Activated naive CD8-positive, alpha-beta T cell treated with anti-CD3 and anti-CD28 coated beads, Interleukin-2, amount 50 U/mL, for 24 hours (primary cell): ENCODE measurements around the gene POLR3C.
"Not testable (repeated sequence)": the region's sequence is repeated elsewhere in the genome, so short reads cannot be mapped to it uniquely, and the experiment has no call there.

Experiments
- ATAC-seq: fragments of 150-1000 bp; cut with Tn5 transposase; one replicate; pipeline ENCODE4 v1.10.0; 2021
- DNase-seq: peaks from one replicate; pipeline ENCODE4 v3.0.0; 2021
- H3K27ac Mint-ChIP-seq: one replicate; pipeline ENCODE4 v1.8.0; 2021; ENCODE audit warnings: mild to moderate bottlenecking, mixed read lengths
- H3K27me3 Mint-ChIP-seq: one replicate; pipeline ENCODE4 v1.8.0; 2021; ENCODE audit warnings: mixed read lengths
- H3K36me3 Mint-ChIP-seq: one replicate; pipeline ENCODE4 v1.8.0; 2021; ENCODE audit warnings: low read depth, mixed read lengths
- H3K4me1 Mint-ChIP-seq: one replicate; pipeline ENCODE4 v1.8.0; 2021; ENCODE audit warnings: mixed read lengths
- H3K4me3 Mint-ChIP-seq: one replicate; pipeline ENCODE4 v1.8.0; 2021; ENCODE audit warnings: mild to moderate bottlenecking, moderate library complexity, mixed read lengths
- H3K9me3 Mint-ChIP-seq: one replicate; pipeline ENCODE4 v1.8.0; 2021; ENCODE audit warnings: mixed read lengths

POLR3C gene

GRCh38 chr1:145823565-145824498, at the start of gene POLR3C, which contains the start of gene RNF115:
Gene POLR3C (plus strand): TSS chr1:145824200. CDS start chr1:145825777, 1,577 bp downstream.
Gene RNF115 (minus strand): TSS chr1:145824095. CDS start chr1:145823873, 222 bp downstream.
- H3K9me3 Mint-ChIP-seq: no peaks in the 10 kb centered on the region
- H3K36me3 Mint-ChIP-seq: peaks cover 40% of the 10 kb centered on the region
- DNase-seq (peak; percentile 83), ATAC-seq (peak; percentile 61)
- H3K4me1 Mint-ChIP-seq: peaks cover 51% of the 10 kb centered on the region
- peak within 1 kb of the TSS; percentile 96 for H3K27ac Mint-ChIP-seq
- H3K4me3 Mint-ChIP-seq: peak within 1 kb of the TSS; percentile 99
- H3K27me3 Mint-ChIP-seq: no peaks in the 10 kb centered on the region

- H3K9me3 Mint-ChIP-seq: no peaks in the 10 kb centered on the region
- H3K4me3 Mint-ChIP-seq: no peak overlapping the region
- DNase-seq (no peak), ATAC-seq (no peak)
- peaks cover 22% of the 10 kb centered on the region for H3K36me3 Mint-ChIP-seq
- peaks cover 18% of the 10 kb centered on the region for H3K4me1 Mint-ChIP-seq
- H3K27ac Mint-ChIP-seq: no peak overlapping the region
- no peaks in the 10 kb centered on the region for H3K27me3 Mint-ChIP-seq
Measured at GRCh38 chr1:145777357-145778145, 46.4 kb upstream of the POLR3C start.

GRCh38 chr1:145778146-145778540, 45.9 kb upstream of the POLR3C start:
- Mint-ChIP-seq H3K4me3 (no peak overlapping the region), H3K36me3 (peaks cover 19% of the 10 kb centered on the region), H3K27ac (no peak overlapping the region), H3K27me3 (no peaks in the 10 kb centered on the region), H3K4me1 (peaks cover 15% of the 10 kb centered on the region), H3K9me3 (no peaks in the 10 kb centered on the region)
- ATAC-seq (no peak), DNase-seq (no peak)

GRCh38 chr1:145782272-145783099, 41.5 kb upstream of the POLR3C start:
- no peak for DNase-seq
- Mint-ChIP-seq H3K9me3 (no peaks in the 10 kb centered on the region), H3K36me3 (peaks cover 21% of the 10 kb centered on the region), H3K27ac (peak overlapping the region; percentile 19), H3K4me1 (peaks cover 28% of the 10 kb centered on the region), H3K4me3 (no peak overlapping the region), H3K27me3 (no peaks in the 10 kb centered on the region)
- no peak for ATAC-seq

- Mint-ChIP-seq H3K4me1 (peaks cover 33% of the 10 kb centered on the region), H3K9me3 (no peaks in the 10 kb centered on the region), H3K27ac (no peak overlapping the region), H3K36me3 (peaks cover 29% of the 10 kb centered on the region), H3K27me3 (no peaks in the 10 kb centered on the region), H3K4me3 (no peak overlapping the region)
- no peak for ATAC-seq
- DNase-seq: no peak
Measured at GRCh38 chr1:145784409-145784808, 39.6 kb upstream of the POLR3C start.

GRCh38 chr1:145785547-145785946, 38.5 kb upstream of the POLR3C start:
- H3K27ac Mint-ChIP-seq: no peak overlapping the region
- peaks cover 29% of the 10 kb centered on the region for H3K36me3 Mint-ChIP-seq
- ATAC-seq: no peak
- peaks cover 33% of the 10 kb centered on the region for H3K4me1 Mint-ChIP-seq
- no peak overlapping the region for H3K4me3 Mint-ChIP-seq
- no peaks in the 10 kb centered on the region for H3K27me3 Mint-ChIP-seq
- H3K9me3 Mint-ChIP-seq: no peaks in the 10 kb centered on the region
- no peak for DNase-seq

- peaks cover 24% of the 10 kb centered on the region for H3K36me3 Mint-ChIP-seq
- H3K27ac Mint-ChIP-seq: peak overlapping the region; percentile 40
- DNase-seq (no peak), ATAC-seq (peak; percentile 75)
- no peaks in the 10 kb centered on the region for H3K9me3 Mint-ChIP-seq
- no peak overlapping the region for H3K4me3 Mint-ChIP-seq
- no peaks in the 10 kb centered on the region for H3K27me3 Mint-ChIP-seq
- H3K4me1 Mint-ChIP-seq: peaks cover 33% of the 10 kb centered on the region
Measured at GRCh38 chr1:145786271-145786670, 37.7 kb upstream of the POLR3C start.

- H3K36me3 Mint-ChIP-seq: peaks cover 25% of the 10 kb centered on the region
Measured at GRCh38 chr1:145788580-145788979, 35.4 kb upstream of the POLR3C start.

GRCh38 chr1:145791860-145792259, 32.1 kb upstream of the POLR3C start:
- H3K27me3 Mint-ChIP-seq, ATAC-seq, H3K27ac Mint-ChIP-seq, DNase-seq, H3K4me3 Mint-ChIP-seq: not testable (repeated sequence)
- Mint-ChIP-seq H3K4me1 (peaks cover 16% of the 10 kb centered on the region), H3K36me3 (peaks cover 37% of the 10 kb centered on the region), H3K9me3 (peaks cover 10% of the 10 kb centered on the region)

More at GRCh38 chr1:145788580-145788979, 35.4 kb upstream of the POLR3C start:
- Mint-ChIP-seq H3K4me1 (peaks cover 33% of the 10 kb centered on the region), H3K27ac (no peak overlapping the region), H3K27me3 (no peaks in the 10 kb centered on the region), H3K4me3 (no peak overlapping the region), H3K9me3 (no peaks in the 10 kb centered on the region)
- DNase-seq (no peak), ATAC-seq (no peak)

- H3K9me3 Mint-ChIP-seq: peaks cover 15% of the 10 kb centered on the region
- no peak overlapping the region for H3K4me3 Mint-ChIP-seq
- DNase-seq: no peak
- H3K36me3 Mint-ChIP-seq: peaks cover 41% of the 10 kb centered on the region
- no peaks in the 10 kb centered on the region for H3K27me3 Mint-ChIP-seq
- no peak for ATAC-seq
- no peak overlapping the region for H3K27ac Mint-ChIP-seq
- H3K4me1 Mint-ChIP-seq: peaks cover 14% of the 10 kb centered on the region
Measured at GRCh38 chr1:145792484-145792883, 31.5 kb upstream of the POLR3C start.

- peaks cover 56% of the 10 kb centered on the region for H3K36me3 Mint-ChIP-seq
- H3K27ac Mint-ChIP-seq: no peak overlapping the region
- no peak for ATAC-seq
- no peak for DNase-seq
- no peak overlapping the region for H3K4me3 Mint-ChIP-seq
- H3K4me1 Mint-ChIP-seq: peaks cover 15% of the 10 kb centered on the region
- peaks cover 38% of the 10 kb centered on the region for H3K9me3 Mint-ChIP-seq
- no peaks in the 10 kb centered on the region for H3K27me3 Mint-ChIP-seq
Measured at GRCh38 chr1:145795257-145795881, 28.6 kb upstream of the POLR3C start.

- H3K9me3 Mint-ChIP-seq: peaks cover 38% of the 10 kb centered on the region
- H3K4me1 Mint-ChIP-seq: peaks cover 21% of the 10 kb centered on the region
- no peak overlapping the region for H3K27ac Mint-ChIP-seq
- H3K27me3 Mint-ChIP-seq: no peaks in the 10 kb centered on the region
- H3K36me3 Mint-ChIP-seq: peaks cover 58% of the 10 kb centered on the region
- H3K4me3 Mint-ChIP-seq: no peak overlapping the region
- DNase-seq: no peak
- ATAC-seq: no peak
Measured at GRCh38 chr1:145796753-145797152, 27.2 kb upstream of the POLR3C start.

GRCh38 chr1:145799806-145800205, 24.2 kb upstream of the POLR3C start:
- H3K27me3 Mint-ChIP-seq: no peaks in the 10 kb centered on the region
- H3K9me3 Mint-ChIP-seq: peaks cover 38% of the 10 kb centered on the region
- DNase-seq (no peak), ATAC-seq (no peak)
- H3K27ac Mint-ChIP-seq: no peak overlapping the region
- peaks cover 50% of the 10 kb centered on the region for H3K36me3 Mint-ChIP-seq
- peaks cover 37% of the 10 kb centered on the region for H3K4me1 Mint-ChIP-seq
- H3K4me3 Mint-ChIP-seq: no peak overlapping the region
